Astrocyte of the cerebellum (primary cell): ENCODE measurements around the gene NFASC.

ENCODE experiments used
- DNase-seq: peaks from one replicate; pipeline ENCODE4 v3.0.0-alpha.2; 2011; ENCODE audit warnings: low read depth
- H3K4me3 ChIP-seq: 2 replicates; pipeline ENCODE4 v1.5.1; 2011; ENCODE audit warnings: mild to moderate bottlenecking, low read depth, low read length, moderate library complexity
- in situ Hi-C: cut with HindIII; loops from 2 replicates; pipeline ENCODE4 v1.10.0; 2017; ENCODE audit warnings: low sequenced_read_pairs
- TF ChIP-seq, protein P1 (sequence below): IDR thresholded peaks from 2 replicates; pipeline ENCODE4 v1.5.1; 2012; ENCODE audit warnings: low read length, low read depth, moderate library complexity, mild to moderate bottlenecking; ENCODE audit errors: missing control alignments

NFASC gene

DNA sequence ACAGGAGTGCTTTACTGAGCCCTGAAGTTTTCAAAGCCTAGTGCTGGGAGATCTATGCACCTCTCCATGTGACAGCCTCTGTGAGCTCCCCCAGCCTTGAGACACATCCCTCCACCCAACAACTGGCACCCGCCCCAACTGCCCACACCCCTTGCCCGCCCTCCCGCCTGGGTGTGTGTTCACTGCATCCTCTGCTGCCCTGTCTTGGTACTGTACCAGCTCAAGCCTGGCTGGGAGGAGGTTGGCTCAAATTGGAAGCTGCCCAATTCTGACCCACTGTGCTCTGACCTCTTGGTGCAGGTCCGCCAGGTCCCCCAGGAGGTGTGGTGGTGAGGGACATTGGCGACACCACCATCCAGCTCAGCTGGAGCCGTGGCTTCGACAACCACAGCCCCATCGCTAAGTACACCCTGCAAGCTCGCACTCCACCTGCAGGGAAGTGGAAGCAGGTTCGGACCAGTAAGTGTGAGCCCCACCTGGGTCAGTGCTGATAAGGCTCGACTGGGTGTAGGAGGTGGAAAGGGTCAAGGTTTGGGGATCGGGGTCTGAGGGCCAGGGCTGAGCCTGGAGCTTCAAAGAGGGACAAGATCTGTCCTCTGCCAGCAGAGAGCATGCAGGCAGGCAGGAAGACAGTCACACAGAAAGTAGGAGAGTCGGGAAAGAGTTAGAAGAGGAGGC is 195.6 kb downstream of the NFASC start:
- DNase-seq, result no peak
- in situ Hi-C loops, result no loop called here
- TF ChIP-seq, protein P1, sequence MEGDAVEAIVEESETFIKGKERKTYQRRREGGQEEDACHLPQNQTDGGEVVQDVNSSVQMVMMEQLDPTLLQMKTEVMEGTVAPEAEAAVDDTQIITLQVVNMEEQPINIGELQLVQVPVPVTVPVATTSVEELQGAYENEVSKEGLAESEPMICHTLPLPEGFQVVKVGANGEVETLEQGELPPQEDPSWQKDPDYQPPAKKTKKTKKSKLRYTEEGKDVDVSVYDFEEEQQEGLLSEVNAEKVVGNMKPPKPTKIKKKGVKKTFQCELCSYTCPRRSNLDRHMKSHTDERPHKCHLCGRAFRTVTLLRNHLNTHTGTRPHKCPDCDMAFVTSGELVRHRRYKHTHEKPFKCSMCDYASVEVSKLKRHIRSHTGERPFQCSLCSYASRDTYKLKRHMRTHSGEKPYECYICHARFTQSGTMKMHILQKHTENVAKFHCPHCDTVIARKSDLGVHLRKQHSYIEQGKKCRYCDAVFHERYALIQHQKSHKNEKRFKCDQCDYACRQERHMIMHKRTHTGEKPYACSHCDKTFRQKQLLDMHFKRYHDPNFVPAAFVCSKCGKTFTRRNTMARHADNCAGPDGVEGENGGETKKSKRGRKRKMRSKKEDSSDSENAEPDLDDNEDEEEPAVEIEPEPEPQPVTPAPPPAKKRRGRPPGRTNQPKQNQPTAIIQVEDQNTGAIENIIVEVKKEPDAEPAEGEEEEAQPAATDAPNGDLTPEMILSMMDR, result no peak
- no peak overlapping the region for H3K4me3 ChIP-seq

DNA sequence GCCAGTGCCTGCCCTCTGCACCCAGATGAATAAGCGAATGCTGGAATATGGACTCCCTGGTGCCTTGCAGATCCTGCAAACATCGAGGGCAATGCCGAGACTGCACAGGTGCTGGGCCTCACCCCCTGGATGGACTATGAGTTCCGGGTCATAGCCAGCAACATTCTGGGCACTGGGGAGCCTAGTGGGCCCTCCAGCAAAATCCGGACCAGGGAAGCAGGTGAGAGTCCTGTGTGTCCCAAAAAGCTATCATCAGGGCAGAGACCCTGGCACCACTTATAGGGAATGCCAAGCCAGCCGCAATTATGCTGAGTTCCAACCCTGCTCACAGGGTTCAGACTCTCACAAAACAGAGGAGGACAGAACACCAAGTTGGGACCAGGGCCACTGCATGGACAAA is 196.4 kb downstream of the NFASC start:
- TF ChIP-seq, protein P1, result no peak
- DNase-seq, result no peak
- in situ Hi-C loops, result no loop called here
- no peak overlapping the region for H3K4me3 ChIP-seq

DNA sequence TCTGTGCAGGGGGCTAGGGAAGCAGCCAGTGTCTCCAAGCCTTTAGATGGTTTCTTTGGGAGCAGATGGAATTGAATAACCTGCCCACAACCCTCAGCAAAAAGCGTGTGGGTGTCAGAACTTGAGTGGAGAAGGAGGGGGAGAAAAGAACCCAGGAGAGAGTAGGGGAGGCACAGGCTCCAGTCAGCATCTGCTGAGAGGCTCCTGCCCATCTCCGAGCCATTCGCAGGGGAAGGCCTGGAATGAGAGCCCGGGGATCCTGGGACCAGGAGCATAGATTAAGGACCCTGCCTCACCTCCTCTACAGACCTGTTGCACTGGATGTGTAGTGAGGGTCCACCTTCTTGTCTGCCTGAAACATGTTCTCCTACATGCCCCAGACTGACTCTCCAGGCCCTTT is 197.3 kb downstream of the NFASC start:
- TF ChIP-seq, protein P1, result no peak
- no peak overlapping the region for H3K4me3 ChIP-seq
- in situ Hi-C loops, result no loop called here
- no peak for DNase-seq

DNA sequence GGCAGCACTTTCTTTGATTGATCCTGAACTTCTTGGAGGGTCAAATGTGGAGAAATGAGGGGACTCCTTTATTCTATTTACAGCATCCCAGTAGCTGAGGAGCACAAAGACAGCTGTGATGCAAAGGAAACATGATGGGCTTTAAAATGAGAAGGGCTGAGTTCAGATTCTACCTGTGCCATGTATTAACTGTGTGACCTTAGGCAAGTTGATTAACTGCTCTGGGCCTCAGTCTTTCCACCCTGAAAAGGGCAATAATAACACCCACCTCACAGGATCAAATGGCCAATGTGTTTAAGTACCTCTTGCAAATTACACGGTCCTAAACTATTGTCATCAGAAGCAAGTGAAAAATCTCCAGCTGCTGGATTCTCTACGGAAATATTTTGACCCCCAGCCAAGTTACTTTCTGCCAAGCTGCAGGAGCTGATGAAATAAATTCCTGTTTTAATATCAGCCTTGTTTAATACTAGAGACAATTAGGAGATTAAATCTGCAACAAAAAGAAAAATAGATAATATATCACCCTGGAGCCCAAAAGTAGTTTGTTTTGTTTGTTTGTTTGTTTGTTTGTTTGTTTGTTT is 197.9 kb downstream of the NFASC start:
- TF ChIP-seq, protein P1, result no peak
- in situ Hi-C loops, result no loop called here
- H3K4me3 ChIP-seq, result no peak overlapping the region
- DNase-seq, result no peak

DNA sequence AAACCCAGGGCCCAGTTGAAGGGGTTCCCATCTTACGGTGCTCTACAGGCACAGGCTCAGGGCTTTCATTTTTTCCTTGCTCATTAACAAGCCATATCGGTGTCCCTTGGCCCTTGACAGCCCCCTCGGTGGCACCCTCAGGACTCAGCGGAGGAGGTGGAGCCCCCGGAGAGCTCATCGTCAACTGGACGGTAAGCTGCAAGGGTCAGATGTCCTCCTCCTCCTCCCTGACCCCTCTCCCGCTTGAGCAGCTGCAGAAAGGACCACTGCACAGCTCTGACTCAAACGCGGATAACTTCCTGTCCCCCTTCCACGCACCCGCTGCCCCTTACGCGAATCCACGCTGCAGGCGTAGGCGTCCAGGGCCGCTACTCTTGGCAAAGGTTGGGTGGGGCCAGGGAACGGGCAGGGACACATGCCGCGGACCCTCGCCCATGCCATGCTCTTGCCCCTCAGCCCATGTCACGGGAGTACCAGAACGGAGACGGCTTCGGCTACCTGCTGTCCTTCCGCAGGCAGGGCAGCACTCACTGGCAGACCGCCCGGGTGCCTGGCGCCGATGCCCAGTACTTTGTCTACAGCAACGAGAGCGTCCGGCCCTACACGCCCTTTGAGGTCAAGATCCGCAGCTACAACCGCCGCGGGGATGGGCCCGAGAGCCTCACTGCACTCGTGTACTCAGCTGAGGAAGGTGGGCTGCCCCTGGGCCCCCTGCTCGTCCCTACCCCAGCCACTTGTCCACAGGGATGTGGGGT is 198.9 kb downstream of the NFASC start:
- no peak overlapping the region for H3K4me3 ChIP-seq
- no peak for DNase-seq
- in situ Hi-C loops, result no loop called here
- TF ChIP-seq, protein P1, result no peak

DNA sequence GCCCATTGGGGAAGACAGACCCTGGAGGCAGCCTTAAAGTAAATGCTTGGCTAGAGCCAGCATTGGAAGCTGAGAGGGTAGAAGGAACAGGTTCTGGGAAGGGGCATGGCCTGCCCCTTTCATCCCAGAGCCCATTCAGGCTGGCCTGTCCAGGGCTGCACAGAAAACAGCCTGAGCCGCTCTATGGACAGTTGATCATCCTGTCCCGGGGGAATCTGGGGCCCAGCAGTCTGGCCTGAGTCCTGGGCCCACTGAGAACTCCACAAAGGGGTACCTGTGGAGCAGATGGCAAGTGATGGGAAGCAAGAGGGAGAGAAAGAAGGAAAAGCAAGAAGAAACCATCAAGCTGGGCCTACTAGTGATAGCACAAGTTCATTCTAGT is 200.4 kb downstream of the NFASC start:
- DNase-seq, result no peak
- in situ Hi-C loops, result no loop called here
- H3K4me3 ChIP-seq, result no peak overlapping the region
- TF ChIP-seq, protein P1, result no peak
